Vagina (tissue), 2 donors: Measurements from ENCODE around the gene TTLL8.

ENCODE experiments used
- POLR2AphosphoS5 ChIP-seq, 2 donors: sonication (generic); formaldehyde crosslinking; IDR thresholded peaks; one replicate each; pipeline ENCODE4 v1.9.0; 2017; ENCODE audit warnings: antibody characterized with exemption in 2 of 2, mild to moderate bottlenecking in 2 of 2, low read depth in 1 of 2; ENCODE audit not compliant: insufficient read depth in 1 of 2
- TF ChIP-seq, protein P1 (sequence below), 3 experiments: fragments of 450-650 bp in 2 of 3; fragments of 200-600 bp in 1 of 3; sonication (generic) in 1 of 3; IDR thresholded peaks; one replicate each; pipeline ENCODE4 v1.5.1; 2017 to 2019; ENCODE audit warnings: antibody characterized with exemption in 3 of 3, mild to moderate bottlenecking in 2 of 3, moderate library complexity in 2 of 3

- TF ChIP-seq, protein P1, sequence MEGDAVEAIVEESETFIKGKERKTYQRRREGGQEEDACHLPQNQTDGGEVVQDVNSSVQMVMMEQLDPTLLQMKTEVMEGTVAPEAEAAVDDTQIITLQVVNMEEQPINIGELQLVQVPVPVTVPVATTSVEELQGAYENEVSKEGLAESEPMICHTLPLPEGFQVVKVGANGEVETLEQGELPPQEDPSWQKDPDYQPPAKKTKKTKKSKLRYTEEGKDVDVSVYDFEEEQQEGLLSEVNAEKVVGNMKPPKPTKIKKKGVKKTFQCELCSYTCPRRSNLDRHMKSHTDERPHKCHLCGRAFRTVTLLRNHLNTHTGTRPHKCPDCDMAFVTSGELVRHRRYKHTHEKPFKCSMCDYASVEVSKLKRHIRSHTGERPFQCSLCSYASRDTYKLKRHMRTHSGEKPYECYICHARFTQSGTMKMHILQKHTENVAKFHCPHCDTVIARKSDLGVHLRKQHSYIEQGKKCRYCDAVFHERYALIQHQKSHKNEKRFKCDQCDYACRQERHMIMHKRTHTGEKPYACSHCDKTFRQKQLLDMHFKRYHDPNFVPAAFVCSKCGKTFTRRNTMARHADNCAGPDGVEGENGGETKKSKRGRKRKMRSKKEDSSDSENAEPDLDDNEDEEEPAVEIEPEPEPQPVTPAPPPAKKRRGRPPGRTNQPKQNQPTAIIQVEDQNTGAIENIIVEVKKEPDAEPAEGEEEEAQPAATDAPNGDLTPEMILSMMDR (IDR thresholded peaks at IDR 0.05), result no peak
- TF ChIP-seq POLR2AphosphoS5 (IDR thresholded peaks at IDR 0.05; ENCODE audit: insufficient read depth in 1 of 2, low read depth in 1 of 2), result no peak
Measured at GRCh38 chr22:50004918-50005317, 53.2 kb downstream of the TTLL8 start.
